GM12878 (cell line): ENCODE results near the gene SPATA6.
"Not testable (repeated sequence)": the region's sequence is repeated elsewhere in the genome, so short reads cannot be mapped to it uniquely, and the experiment has no call there.

Experiments
- CTCF ChIP-seq, 3 experiments: IDR thresholded peaks in 2 of 3; conservative IDR thresholded peaks in 1 of 3; 2 replicates each; pipeline ENCODE4 v1.5.1; 2011; ENCODE audit warnings: low read depth in 3 of 3, low read length in 3 of 3, mild to moderate bottlenecking in 3 of 3, control low read depth in 2 of 3, moderate library complexity in 2 of 3, inconsistent platforms in 1 of 3, mixed read lengths in 1 of 3; ENCODE audit not compliant: control insufficient read depth in 2 of 3, insufficient read depth in 1 of 3; ENCODE audit errors: extremely low read depth in 1 of 3
- KDM1A ChIP-seq: fragments of 200-600 bp; sonication (generic); IDR thresholded peaks from 2 replicates; pipeline ENCODE4 v1.6.1; 2016; ENCODE audit warnings: borderline replicate concordance
- ZZZ3 ChIP-seq: IDR thresholded peaks from 2 replicates; pipeline ENCODE4 v1.6.1; 2011; ENCODE audit warnings: low read depth; ENCODE audit not compliant: control insufficient read depth, insufficient read length
- TF ChIP-seq, protein P1 (sequence below): IDR thresholded peaks from 2 replicates; pipeline ENCODE4 v1.6.1; 2011; ENCODE audit warnings: borderline replicate concordance, low read depth, mild to moderate bottlenecking, moderate library complexity, low read length; ENCODE audit not compliant: insufficient read depth, poor library complexity, severe bottlenecking

DNA sequence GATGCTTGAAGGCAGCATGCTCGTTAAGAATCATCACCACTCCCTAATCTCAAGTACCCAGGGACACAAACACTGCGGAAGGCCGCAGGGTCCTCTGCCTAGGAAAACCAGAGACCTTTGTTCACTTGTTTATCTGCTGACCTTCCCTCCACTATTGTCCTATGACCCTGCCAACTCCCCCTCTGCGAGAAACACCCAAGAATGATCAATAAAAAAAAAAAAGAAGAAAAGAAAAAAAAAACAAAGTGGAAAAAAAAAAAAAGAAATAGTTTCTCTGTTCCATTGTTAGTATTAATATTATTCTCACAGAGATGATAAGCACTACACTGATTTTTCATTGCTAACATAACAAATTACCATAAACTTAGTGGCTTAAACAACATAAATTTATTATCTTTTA, 8.0 kb upstream of the SPATA6 start:
- not testable (repeated sequence) for TF ChIP-seq CTCF (IDR thresholded peaks at IDR 0.05 in 2 of 3, conservative IDR thresholded peaks at IDR 0.05 in 1 of 3; ENCODE audit: control insufficient read depth in 2 of 3, extremely low read depth in 1 of 3, insufficient read depth in 1 of 3, low read depth in 3 of 3, low read length in 3 of 3); KDM1A; ZZZ3
- TF ChIP-seq, protein P1, sequence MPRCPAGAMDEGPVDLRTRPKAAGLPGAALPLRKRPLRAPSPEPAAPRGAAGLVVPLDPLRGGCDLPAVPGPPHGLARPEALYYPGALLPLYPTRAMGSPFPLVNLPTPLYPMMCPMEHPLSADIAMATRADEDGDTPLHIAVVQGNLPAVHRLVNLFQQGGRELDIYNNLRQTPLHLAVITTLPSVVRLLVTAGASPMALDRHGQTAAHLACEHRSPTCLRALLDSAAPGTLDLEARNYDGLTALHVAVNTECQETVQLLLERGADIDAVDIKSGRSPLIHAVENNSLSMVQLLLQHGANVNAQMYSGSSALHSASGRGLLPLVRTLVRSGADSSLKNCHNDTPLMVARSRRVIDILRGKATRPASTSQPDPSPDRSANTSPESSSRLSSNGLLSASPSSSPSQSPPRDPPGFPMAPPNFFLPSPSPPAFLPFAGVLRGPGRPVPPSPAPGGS, result not testable (repeated sequence)
